ENCODE results near the gene AICDA.

Gene AICDA

DNA sequence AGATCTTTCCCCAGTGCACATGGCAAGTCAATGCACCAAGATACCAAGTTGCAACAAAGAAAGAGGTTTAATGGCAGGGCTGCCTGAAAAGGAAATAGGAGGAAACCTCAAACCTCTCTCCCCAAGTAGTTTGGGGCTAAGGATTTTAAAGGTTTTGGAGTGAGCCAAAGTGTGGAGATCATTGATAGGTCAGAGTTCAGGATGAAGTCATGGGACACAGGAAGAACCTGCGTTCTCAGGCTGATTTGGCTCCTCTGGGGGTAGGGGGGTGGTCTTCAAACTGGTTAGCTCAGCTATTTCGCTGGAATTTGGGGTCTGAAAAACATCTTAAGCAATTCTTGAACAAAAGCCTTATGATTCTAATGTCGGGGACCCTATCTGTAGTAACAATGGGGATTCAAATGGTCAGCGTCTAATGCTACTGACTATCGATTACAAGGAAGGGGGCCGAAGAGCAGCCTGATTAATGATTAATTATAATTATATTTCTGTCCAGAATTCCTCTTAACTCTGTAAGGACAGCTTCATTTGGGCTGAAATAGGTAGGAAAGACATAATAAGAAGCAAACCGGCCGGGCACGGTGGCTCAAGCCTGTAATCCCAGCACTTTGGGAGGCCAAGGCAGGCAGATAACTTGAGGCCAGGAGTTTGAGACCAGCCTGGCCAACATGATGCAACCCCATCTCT lies 31.4 kb downstream of the AICDA start:
- TF ChIP-seq POLR2AphosphoS5 (IDR thresholded peaks at IDR 0.05; ENCODE audit: low read depth, low read length) (no peak), SIN3A (IDR thresholded peaks at IDR 0.05; ENCODE audit: borderline replicate concordance, insufficient read depth, low read length) (no peak), TAF1 (IDR thresholded peaks at IDR 0.05; ENCODE audit: borderline replicate concordance, insufficient read depth, low read length) (no peak), FOXP2 (optimal IDR thresholded peaks at IDR 0.05; ENCODE audit: borderline replicate concordance, extremely low read depth, extremely low read length, insufficient read depth) (no peak)
- TF ChIP-seq, protein P1, sequence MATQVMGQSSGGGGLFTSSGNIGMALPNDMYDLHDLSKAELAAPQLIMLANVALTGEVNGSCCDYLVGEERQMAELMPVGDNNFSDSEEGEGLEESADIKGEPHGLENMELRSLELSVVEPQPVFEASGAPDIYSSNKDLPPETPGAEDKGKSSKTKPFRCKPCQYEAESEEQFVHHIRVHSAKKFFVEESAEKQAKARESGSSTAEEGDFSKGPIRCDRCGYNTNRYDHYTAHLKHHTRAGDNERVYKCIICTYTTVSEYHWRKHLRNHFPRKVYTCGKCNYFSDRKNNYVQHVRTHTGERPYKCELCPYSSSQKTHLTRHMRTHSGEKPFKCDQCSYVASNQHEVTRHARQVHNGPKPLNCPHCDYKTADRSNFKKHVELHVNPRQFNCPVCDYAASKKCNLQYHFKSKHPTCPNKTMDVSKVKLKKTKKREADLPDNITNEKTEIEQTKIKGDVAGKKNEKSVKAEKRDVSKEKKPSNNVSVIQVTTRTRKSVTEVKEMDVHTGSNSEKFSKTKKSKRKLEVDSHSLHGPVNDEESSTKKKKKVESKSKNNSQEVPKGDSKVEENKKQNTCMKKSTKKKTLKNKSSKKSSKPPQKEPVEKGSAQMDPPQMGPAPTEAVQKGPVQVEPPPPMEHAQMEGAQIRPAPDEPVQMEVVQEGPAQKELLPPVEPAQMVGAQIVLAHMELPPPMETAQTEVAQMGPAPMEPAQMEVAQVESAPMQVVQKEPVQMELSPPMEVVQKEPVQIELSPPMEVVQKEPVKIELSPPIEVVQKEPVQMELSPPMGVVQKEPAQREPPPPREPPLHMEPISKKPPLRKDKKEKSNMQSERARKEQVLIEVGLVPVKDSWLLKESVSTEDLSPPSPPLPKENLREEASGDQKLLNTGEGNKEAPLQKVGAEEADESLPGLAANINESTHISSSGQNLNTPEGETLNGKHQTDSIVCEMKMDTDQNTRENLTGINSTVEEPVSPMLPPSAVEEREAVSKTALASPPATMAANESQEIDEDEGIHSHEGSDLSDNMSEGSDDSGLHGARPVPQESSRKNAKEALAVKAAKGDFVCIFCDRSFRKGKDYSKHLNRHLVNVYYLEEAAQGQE (IDR thresholded peaks at IDR 0.05; ENCODE audit: insufficient read depth in 1 of 2, low read depth in 2 of 2, low read length in 2 of 2), result no peak

DNA sequence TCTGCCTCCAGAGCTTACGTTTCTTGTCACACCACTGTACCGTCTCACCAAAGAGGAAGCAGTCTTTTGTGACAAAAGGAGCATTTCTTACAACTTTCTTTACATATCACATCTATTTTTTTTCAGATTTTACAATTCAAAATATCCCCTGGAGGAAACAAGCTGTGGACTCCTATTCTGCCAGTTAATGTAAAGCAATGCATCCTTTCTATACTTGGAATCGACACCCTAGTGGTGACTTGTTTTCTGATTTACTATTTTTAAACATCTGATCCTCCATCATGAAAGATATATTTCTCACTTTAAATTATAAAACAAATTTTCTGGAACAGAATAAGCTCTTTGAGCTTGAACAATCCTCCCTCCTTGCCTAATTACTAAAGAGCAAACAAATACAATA lies 34.8 kb downstream of the AICDA start:
- TF ChIP-seq, protein P1 (IDR thresholded peaks at IDR 0.05; ENCODE audit: insufficient read depth in 1 of 2, low read depth in 2 of 2, low read length in 2 of 2), result no peak
- TF ChIP-seq TAF1 (IDR thresholded peaks at IDR 0.05; ENCODE audit: borderline replicate concordance, insufficient read depth, low read length) (no peak), FOXP2 (optimal IDR thresholded peaks at IDR 0.05; ENCODE audit: borderline replicate concordance, extremely low read depth, extremely low read length, insufficient read depth) (no peak), SIN3A (IDR thresholded peaks at IDR 0.05; ENCODE audit: borderline replicate concordance, insufficient read depth, low read length) (no peak), POLR2AphosphoS5 (IDR thresholded peaks at IDR 0.05; ENCODE audit: low read depth, low read length) (no peak)

- TF ChIP-seq SIN3A (IDR thresholded peaks at IDR 0.05; ENCODE audit: borderline replicate concordance, insufficient read depth, low read length) (no peak), FOXP2 (optimal IDR thresholded peaks at IDR 0.05; ENCODE audit: borderline replicate concordance, extremely low read depth, extremely low read length, insufficient read depth) (no peak), TAF1 (IDR thresholded peaks at IDR 0.05; ENCODE audit: borderline replicate concordance, insufficient read depth, low read length) (no peak), POLR2AphosphoS5 (IDR thresholded peaks at IDR 0.05; ENCODE audit: low read depth, low read length) (no peak)
- TF ChIP-seq, protein P1 (IDR thresholded peaks at IDR 0.05; ENCODE audit: insufficient read depth in 1 of 2, low read depth in 2 of 2, low read length in 2 of 2), result no peak
These were observed 40.2 kb downstream of the AICDA start for GRCh38 chr12:8572507-8572906.

- TF ChIP-seq, protein P1 (IDR thresholded peaks at IDR 0.05; ENCODE audit: insufficient read depth in 1 of 2, low read depth in 2 of 2, low read length in 2 of 2), result no peak
- TF ChIP-seq SIN3A (IDR thresholded peaks at IDR 0.05; ENCODE audit: borderline replicate concordance, insufficient read depth, low read length) (no peak), POLR2AphosphoS5 (IDR thresholded peaks at IDR 0.05; ENCODE audit: low read depth, low read length) (no peak), FOXP2 (optimal IDR thresholded peaks at IDR 0.05; ENCODE audit: borderline replicate concordance, extremely low read depth, extremely low read length, insufficient read depth) (no peak), TAF1 (IDR thresholded peaks at IDR 0.05; ENCODE audit: borderline replicate concordance, insufficient read depth, low read length) (no peak)
These were observed 46.1 kb downstream of the AICDA start for GRCh38 chr12:8566525-8566924.

Measured in PFSK-1 (cell line).